HG03103 (cell line): ENCODE measurements around the gene TMBIM1.
A peak's percentile ranks its signal among the peaks of the same experiment; 100 is the strongest.

Experiments
- ATAC-seq: cut with Tn5 transposase; IDR thresholded peaks from one replicate; pipeline ENCODE4 v1.9.1; 2021; ENCODE audit warnings: low read depth; ENCODE audit not compliant: unreplicated experiment

TMBIM1 gene

GRCh38 chr2:218260166-218260565, 32.1 kb downstream of the TMBIM1 start:
- no peak for ATAC-seq

DNA sequence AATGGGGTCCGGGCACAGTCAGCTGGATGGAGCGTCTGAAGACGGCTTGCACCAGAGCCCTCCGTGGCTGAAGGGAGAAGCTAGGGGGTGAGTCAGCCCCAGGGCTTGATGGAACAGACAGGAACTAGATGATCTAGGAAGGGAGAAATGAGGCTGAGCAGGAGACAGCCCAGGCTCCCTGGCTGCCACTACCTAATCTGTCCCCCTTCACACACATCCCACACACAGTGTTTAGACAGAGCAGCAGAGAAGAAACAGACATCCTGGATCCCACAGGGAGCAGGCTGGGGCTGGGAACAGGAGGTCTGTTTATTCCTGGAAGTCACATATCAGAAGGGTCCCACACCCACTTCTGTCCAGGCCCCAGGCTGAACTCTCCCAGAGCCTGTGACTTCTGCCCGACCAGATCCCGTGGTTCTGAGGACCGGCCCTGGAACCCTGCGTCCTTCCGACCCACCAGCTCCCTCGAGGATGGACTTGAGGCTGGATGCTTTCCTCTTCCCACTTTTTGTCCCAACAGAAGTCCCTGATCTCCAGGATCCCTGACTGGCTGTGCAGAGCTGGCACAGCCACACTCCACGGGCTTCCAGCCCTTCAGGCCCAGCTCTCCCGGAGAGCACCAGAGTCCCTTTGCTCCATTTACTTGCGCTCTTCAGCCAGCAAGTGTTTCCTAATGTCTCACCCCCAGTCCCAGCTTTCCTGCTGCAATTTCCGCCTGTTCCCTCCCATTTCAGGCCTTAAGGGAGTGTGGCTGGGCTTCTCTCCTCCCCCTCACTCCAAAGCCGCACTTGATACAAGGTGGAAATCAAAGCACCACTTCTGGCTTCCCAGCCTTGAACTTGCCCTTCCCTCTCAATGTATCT, 33.0 kb downstream of the TMBIM1 start:
- no peak for ATAC-seq

- ATAC-seq, result peak; percentile 74
These were observed 34.8 kb downstream of the TMBIM1 start for GRCh38 chr2:218257390-218257981.

GRCh38 chr2:218256612-218257350, 35.5 kb downstream of the TMBIM1 start:
- no peak for ATAC-seq

DNA sequence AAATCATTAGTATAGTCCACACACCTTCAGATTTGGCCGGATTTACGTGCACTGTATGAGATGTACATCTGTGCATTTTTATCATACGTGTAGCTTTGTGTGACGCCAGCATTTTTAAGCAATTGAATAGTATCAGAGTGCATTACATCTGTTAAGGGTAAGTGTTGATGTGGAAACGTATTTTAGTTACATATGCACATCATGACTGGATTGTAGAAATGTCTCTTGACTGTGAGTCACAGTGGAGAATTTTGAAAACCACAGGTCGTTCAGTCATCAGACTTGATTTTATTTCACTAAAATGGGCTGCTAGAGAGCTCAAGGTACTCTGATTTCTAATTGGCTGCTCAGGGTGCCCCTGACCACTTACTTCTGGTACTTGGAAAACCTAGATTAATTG, 36.9 kb downstream of the TMBIM1 start:
- no peak for ATAC-seq

GRCh38 chr2:218253232-218253625, 39.1 kb downstream of the TMBIM1 start:
- ATAC-seq, result no peak

DNA sequence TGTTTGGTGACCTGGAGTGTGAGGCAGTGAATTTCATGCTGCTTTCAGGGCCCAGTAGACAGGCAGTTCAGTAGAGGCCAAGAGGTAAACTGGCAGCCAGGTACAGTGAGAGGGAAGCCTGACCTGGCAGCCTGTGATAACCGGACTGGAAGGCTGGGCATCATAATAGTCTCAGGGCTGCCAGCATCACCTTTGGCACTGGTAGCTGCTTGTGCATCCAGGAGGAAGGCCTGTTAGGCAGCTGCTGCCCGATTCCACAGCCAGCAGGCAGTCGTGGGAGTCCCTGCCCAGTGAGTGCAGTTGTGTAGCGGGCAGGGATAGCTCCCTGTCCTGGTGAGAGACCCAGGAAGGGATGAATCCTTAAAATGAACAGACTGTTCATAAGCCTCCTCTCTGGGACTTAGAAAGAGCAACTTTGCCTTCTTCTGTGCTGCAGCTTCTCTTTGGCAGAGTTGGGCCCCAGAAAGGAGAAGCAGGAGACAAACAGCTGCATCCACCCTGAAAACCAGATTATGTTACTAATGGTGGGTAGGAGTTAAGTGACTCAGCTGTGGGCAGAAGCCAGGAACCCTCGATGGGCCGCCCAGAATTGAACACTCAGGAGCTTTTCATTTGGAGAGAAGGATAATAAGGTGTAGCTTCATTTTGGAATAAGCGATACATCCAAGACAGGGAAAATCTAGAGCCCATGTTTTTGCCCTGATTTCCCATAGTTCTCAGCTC, 39.6 kb downstream of the TMBIM1 start:
- no peak for ATAC-seq

- ATAC-seq, result no peak
These were observed 42.6 kb downstream of the TMBIM1 start for GRCh38 chr2:218249691-218250090.

DNA sequence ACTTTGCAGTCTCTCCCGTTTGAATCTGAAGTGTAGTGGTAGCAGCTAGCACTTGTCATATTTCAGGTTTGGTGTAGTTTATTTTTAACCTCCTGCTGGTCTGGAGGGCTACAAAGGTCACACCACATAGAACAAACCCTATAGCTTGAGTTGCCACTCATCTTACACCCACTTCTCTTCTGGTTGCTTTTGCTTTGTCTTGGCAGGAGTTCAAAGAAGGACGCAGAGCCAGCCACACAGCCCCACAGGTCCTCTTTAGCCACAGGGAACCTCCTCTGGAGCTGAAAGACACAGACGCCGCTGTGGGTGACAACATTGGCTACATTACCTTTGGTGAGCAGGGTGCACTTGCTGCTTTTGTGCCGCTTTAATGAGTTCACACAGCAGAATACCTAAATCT, 47.1 kb downstream of the TMBIM1 start:
- no peak for ATAC-seq

DNA sequence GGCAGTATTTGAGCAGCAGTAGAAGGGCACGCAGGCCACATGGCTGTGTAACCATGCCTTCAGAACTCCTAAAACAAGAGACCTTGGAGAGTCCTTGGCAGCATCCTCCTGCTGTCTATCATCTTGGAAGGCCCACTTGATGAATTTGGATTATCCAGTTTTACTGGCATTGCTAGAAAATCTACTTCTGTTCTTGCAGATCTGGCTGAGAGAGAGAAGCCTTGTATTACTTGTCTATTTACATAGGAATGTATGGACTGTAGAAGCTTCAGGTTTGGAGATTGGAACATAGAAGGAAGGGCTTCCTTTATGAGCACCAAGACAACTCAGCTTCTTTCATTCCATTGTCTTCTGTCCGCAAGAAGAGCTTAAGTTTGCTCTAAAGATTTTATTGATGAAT, 47.6 kb downstream of the TMBIM1 start:
- no peak for ATAC-seq

DNA sequence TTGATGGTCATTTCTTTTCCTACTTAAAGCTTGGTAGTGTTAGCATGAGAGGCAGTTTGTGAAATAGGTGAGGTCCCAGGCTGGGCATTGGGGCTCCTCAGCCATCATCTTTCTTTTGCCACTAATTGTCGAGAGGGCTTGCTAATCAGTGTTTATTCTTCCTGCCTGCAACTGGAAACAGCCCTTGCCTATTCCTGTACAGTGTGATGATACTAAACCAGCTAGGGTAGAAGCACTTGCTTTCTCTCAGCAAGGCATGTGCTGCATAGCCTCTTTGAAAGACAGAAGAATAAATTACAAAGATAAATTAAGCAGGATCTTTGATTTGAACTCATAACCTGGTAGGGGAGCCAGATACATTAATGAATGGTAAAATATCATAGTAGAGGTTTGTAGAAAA, 48.1 kb downstream of the TMBIM1 start:
- no peak for ATAC-seq

- no peak for ATAC-seq
These were observed 53.4 kb downstream of the TMBIM1 start for GRCh38 chr2:218238887-218239286.

GRCh38 chr2:218236829-218237228, 55.5 kb downstream of the TMBIM1 start:
- ATAC-seq, result no peak

DNA sequence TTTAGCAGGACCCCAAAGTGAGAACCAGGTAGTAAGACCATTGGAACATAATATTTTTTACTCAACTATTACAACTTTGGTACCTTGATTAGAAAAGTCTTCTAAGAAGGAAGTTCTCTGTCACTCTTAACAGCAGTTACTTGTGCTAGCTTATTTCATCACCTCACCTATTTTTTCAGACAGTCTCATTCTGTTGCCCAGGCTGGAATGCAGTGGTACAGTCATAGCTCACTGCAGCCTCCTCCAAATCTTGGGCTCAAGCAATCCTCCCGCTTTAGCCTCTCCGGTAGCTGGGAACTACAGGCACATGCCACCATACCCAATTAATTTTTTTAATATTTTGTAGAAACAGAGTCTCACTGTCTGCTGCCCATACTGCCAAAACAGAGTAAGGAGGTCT, 57.3 kb downstream of the TMBIM1 start:
- ATAC-seq, result no peak

- no peak for ATAC-seq
These were observed 57.8 kb downstream of the TMBIM1 start for GRCh38 chr2:218234521-218234920.

DNA sequence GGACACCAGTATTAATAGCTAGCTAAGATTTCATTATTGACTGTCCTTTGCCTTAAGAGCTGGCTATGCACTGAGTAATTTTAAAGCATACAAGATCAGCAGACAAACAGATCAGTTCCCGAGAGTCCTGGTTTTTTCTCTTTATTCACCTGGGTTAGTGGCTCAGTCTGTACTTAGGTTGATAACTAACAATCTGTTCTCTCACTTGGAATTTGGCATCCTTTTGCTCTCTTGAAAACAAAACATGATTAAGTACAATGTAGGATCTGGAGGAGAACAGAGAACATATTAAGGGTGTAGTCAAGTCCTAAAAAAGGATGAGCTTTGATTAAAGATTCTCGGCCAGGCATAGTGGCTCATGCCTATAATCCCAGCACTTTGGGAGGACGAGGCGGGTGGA, 58.8 kb downstream of the TMBIM1 start:
- ATAC-seq, result no peak

- no peak for ATAC-seq
These were observed 61.4 kb downstream of the TMBIM1 start for GRCh38 chr2:218230882-218231281.

DNA sequence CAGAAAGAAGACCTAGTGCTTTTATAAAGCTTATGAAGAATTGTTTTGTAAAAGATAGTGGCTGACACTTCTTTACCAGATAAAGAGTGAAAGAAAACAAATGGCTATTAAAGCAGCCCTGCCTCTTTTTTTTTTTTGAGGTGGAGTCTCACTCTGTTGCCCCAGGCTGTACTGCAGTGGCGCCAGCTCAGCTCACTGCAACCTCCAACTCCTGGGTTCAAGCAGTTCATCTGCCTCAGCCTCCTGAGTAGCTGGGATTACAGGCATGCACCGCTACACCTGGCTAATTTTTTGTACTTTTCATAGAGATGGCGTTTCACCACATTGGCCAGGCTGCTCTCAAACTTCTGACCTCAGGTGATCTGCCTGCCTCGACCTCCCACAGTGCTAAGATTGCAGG, 62.5 kb downstream of the TMBIM1 start:
- ATAC-seq, result no peak

GRCh38 chr2:218229239-218229638, 63.1 kb downstream of the TMBIM1 start:
- peak; percentile 90 for ATAC-seq

DNA sequence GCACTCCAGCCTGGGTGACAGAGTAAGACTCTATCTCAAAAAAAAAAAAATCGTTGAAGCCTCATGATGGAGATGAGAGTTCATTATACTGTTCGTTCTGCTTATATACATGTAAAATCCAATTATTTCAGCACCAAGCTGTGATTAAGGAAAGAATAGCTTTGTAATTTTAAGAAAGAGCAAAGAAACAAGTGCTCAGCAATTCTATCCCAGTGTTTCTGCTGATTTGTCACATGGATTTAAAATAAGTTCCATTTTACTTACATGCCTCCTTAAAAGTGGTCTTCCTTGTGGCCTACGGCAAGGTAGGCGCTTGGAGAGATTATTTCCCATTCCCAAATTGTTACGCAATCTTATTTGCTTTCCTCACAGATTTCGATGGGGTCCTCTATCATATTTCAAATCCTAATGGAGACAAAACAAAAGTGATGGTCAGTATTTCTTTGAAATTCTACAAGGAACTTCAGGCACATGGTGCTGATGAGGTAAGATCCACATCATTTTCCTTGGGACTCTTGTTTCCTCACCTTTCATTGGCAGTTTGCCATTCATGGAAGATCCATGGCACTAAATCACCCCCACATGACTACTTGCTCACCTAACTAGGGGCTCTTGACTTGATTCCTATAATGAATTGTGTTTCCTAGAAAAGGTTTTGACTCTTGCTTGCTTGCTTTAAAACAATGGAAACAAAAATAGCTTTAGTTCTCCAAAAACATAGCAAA, 63.8 kb downstream of the TMBIM1 start:
- ATAC-seq, result no peak
